Right lobe of liver (tissue), 6 donors: ENCODE measurements around the gene RBM8A. TPM values are rescaled to one million over a fixed set of nuclear protein-coding genes. Genes with fewer than 3 reads are reported as not detected.
"Not testable (repeated sequence)": the region's sequence is repeated elsewhere in the genome, so short reads cannot be mapped to it uniquely, and the experiment has no call there.

Source experiments
- ATAC-seq, 4 donors: fragments of 200-7000 bp; cut with Tn5 transposase; one replicate each; pipeline ENCODE4 v1.9.1; 2020; ENCODE audit warnings: mild to moderate bottlenecking in 4 of 4, moderate library complexity in 4 of 4
- DNase-seq, 3 donors: peaks; one replicate each; pipeline ENCODE4 v3.0.0-alpha.2; 2020
- H3K27ac ChIP-seq, 3 donors: fragments of 200-600 bp; one replicate each; pipeline ENCODE4 v1.8.0; 2022
- H3K27me3 ChIP-seq, 2 donors: fragments of 200-600 bp; one replicate each; pipeline ENCODE4 v1.8.0; 2022
- H3K36me3 ChIP-seq, 4 donors: fragments of 200-600 bp; sonication (generic) in 1 of 4; one replicate each; pipeline versions ENCODE4 v1.5.1 to v1.8.0; 2017 to 2022; ENCODE audit warnings: control low read depth in 1 of 4
- H3K4me1 ChIP-seq, 4 donors: fragments of 200-600 bp; sonication (generic) in 1 of 4; one replicate each; pipeline versions ENCODE4 v1.5.1 to v1.8.0; 2017 to 2022; ENCODE audit warnings: control low read depth in 1 of 4
- H3K4me3 ChIP-seq, 3 donors: fragments of 200-600 bp; one replicate each; pipeline ENCODE4 v1.8.0; 2022
- H3K9me3 ChIP-seq, 4 donors: fragments of 200-600 bp; sonication (generic) in 1 of 4; one replicate each; pipeline versions ENCODE4 v1.5.1 to v1.8.0; 2017 to 2022; ENCODE audit warnings: control low read depth in 1 of 4
- CTCF ChIP-seq, 4 donors: fragments of 200-600 bp in 3 of 4; fragments of 450-650 bp in 1 of 4; IDR thresholded peaks; one replicate each; pipeline versions ENCODE4 v1.5.1 to v1.8.0; 2016 to 2022; ENCODE audit warnings: antibody characterized with exemption in 4 of 4, mild to moderate bottlenecking in 2 of 4
- POLR2A ChIP-seq: fragments of 450-650 bp; IDR thresholded peaks from one replicate; pipeline ENCODE4 v1.6.1; 2017; ENCODE audit warnings: antibody characterized with exemption, mild to moderate bottlenecking
- WGBS: methylation state at CpG from one replicate; pipeline ENCODE4 v1.1.6; 2018; ENCODE audit warnings: low coverage, low lambda C conversion rate; ENCODE audit not compliant: insufficient coverage; ENCODE audit errors: missing lambda C conversion rate; 5-methylcytosine and 5-hydroxymethylcytosine counted together
- intact Hi-C, 2 donors: fragments of 100-400 bp; cut with DNase I; formaldehyde crosslinking; loops; one replicate each; pipeline versions ENCODE4 v1.11.2 to v1.14.1; 2022
- total RNA-seq, 6 experiments: library from RNA; depleted of rRNA in 2 of 6; stranded (reverse); fragments of >200 nt in 2 of 6; fragmentation: NEBNext Ultra II Directional in 3 of 6; extraction: Animal tissue kit (Norgen Biotek cat#: 25700) in 3 of 6; gene quantifications; one replicate each; pipeline versions ENCODE4 v1.1.0 to v1.2.4, GENCODE V29; 2016 to 2023
- donor health status: DM: no; HTN: yes; CAD: no.
- donor health status: DM: no; HTN: no; CAD: no.
- donor health status: DM: no; HTN: no; CAD: no.
- donor health status: DM: no; HTN: yes; CAD: no.
- donor health status: DM: no; HTN: yes; CAD: no.

RBM8A gene
- total RNA-seq, 6 experiments from 2014 or later = 41.1 to 68.4 (median 56.3) TPM

GRCh38 chr1:145922266-145922665 is 5.0 kb downstream of the RBM8A start:
- Histone ChIP-seq H3K4me3 (no peak overlapping the region), H3K27me3 (no peaks in the 10 kb centered on the region), H3K4me1 (peaks cover 0 to 22% (median 8%) of the 10 kb centered on the region in 4 donors), H3K27ac (no peak overlapping the region), H3K9me3 (no peaks in the 10 kb centered on the region), H3K36me3 (peaks cover 0 to 10% (median 0%) of the 10 kb centered on the region in 4 donors)
- 67% methylated on average over 2 of the region's 2 CpGs for WGBS
- DNase-seq (no peak), ATAC-seq (no peak)
- intact Hi-C loops = no loop called here
- no peak for TF ChIP-seq POLR2A
- TF ChIP-seq CTCF (IDR thresholded peaks at IDR 0.05) = no peak

- peaks cover 0 to 15% (median 6%) of the 10 kb centered on the region in 4 donors for H3K4me1 ChIP-seq
- ATAC-seq, H3K9me3 ChIP-seq, H3K27ac ChIP-seq, intact Hi-C loops, H3K4me3 ChIP-seq, H3K27me3 ChIP-seq, DNase-seq: not testable (repeated sequence)
- WGBS = 92% methylated on average over 3 of the region's 4 CpGs
- peaks cover 0 to 17% (median 7%) of the 10 kb centered on the region in 4 donors for H3K36me3 ChIP-seq
Measured at GRCh38 chr1:145920297-145920696, 7.0 kb downstream of the RBM8A start.

GRCh38 chr1:145918992-145919939 is 8.0 kb downstream of the RBM8A start:
- peak; percentile 71 to 75 (median 74) for ATAC-seq

GRCh38 chr1:145918144-145918991 is 8.9 kb downstream of the RBM8A start, which contains the start of gene PEX11B:
Gene PEX11B (minus strand): TSS chr1:145918717. CDS start chr1:145918688, 29 bp downstream.
- Histone ChIP-seq H3K4me1 (peaks cover 0 to 15% (median 6%) of the 10 kb centered on the region in 4 donors), H3K9me3 (no peaks in the 10 kb centered on the region), H3K27me3 (no peaks in the 10 kb centered on the region), H3K27ac (peak within 1 kb of the TSS; percentile 73 to 91 (median 85)), H3K36me3 (peaks cover 0 to 18% (median 10%) of the 10 kb centered on the region in 4 donors), H3K4me3 (peak within 1 kb of the TSS; percentile 88 to 95 (median 92))
- 0% methylated on average over 18 of the region's 51 CpGs for WGBS
- ATAC-seq (peak; percentile 92 to 95 (median 93)), DNase-seq (peak; percentile 89 to 91 (median 91))
- TF ChIP-seq CTCF (IDR thresholded peaks at IDR 0.05) (no peak), POLR2A (peak; percentile 35)
- intact Hi-C loops = no loop called here

More at GRCh38 chr1:145918992-145919939, 8.0 kb downstream of the RBM8A start:
- intact Hi-C loops = no loop called here
- Histone ChIP-seq H3K4me1 (peaks cover 0 to 15% (median 6%) of the 10 kb centered on the region in 4 donors), H3K27ac (peak overlapping the region; percentile 73 to 91 (median 85)), H3K36me3 (peaks cover 0 to 21% (median 7%) of the 10 kb centered on the region in 4 donors), H3K9me3 (no peaks in the 10 kb centered on the region), H3K4me3 (peak overlapping the region; percentile 88 to 95 (median 92)), H3K27me3 (no peaks in the 10 kb centered on the region)
- DNase-seq = peak; percentile 84 to 89 (median 88)
- TF ChIP-seq CTCF (IDR thresholded peaks at IDR 0.05) = no peak
- no peak for TF ChIP-seq POLR2A
- WGBS = 1% methylated on average over 25 of the region's 33 CpGs
